ENCODE results near the gene HAPSTR1. TPM values are rescaled to one million over a fixed set of nuclear protein-coding genes. Genes with fewer than 3 reads are reported as not detected.

Gene HAPSTR1
- total RNA-seq, 1 donor from 2014 or later, result 86.0 TPM

- no peak for TF ChIP-seq CTCF (IDR thresholded peaks at IDR 0.05; ENCODE audit: unreplicated experiment)
- Mint-ChIP-seq H3K27ac (ENCODE audit: unreplicated experiment) (no peak overlapping the region), H3K9me3 (ENCODE audit: unreplicated experiment) (no peaks in the 10 kb centered on the region), H3K27me3 (ENCODE audit: unreplicated experiment) (no peaks in the 10 kb centered on the region), H3K36me3 (ENCODE audit: low read depth, unreplicated experiment) (no peaks in the 10 kb centered on the region), H3K4me3 (ENCODE audit: unreplicated experiment) (no peak overlapping the region), H3K4me1 (ENCODE audit: unreplicated experiment) (no peaks in the 10 kb centered on the region)
- DNase-seq (ENCODE audit: low spot score), result no peak
Measured at GRCh38 chr16:9060225-9060624, 31.2 kb upstream of the HAPSTR1 start.

- Mint-ChIP-seq H3K27ac (ENCODE audit: unreplicated experiment) (no peak overlapping the region), H3K36me3 (ENCODE audit: low read depth, unreplicated experiment) (no peaks in the 10 kb centered on the region), H3K4me1 (ENCODE audit: unreplicated experiment) (no peaks in the 10 kb centered on the region), H3K27me3 (ENCODE audit: unreplicated experiment) (no peaks in the 10 kb centered on the region), H3K9me3 (ENCODE audit: unreplicated experiment) (no peaks in the 10 kb centered on the region), H3K4me3 (ENCODE audit: unreplicated experiment) (no peak overlapping the region)
- DNase-seq (ENCODE audit: low spot score), result no peak
- no peak for TF ChIP-seq CTCF (IDR thresholded peaks at IDR 0.05; ENCODE audit: unreplicated experiment)
Measured at GRCh38 chr16:9061358-9061813, 30.1 kb upstream of the HAPSTR1 start.

GRCh38 chr16:9062301-9062700, 29.1 kb upstream of the HAPSTR1 start:
- DNase-seq (ENCODE audit: low spot score), result no peak
- Mint-ChIP-seq H3K4me3 (ENCODE audit: unreplicated experiment) (no peak overlapping the region), H3K27ac (ENCODE audit: unreplicated experiment) (no peak overlapping the region), H3K27me3 (ENCODE audit: unreplicated experiment) (peaks cover 2% of the 10 kb centered on the region), H3K4me1 (ENCODE audit: unreplicated experiment) (no peaks in the 10 kb centered on the region), H3K9me3 (ENCODE audit: unreplicated experiment) (no peaks in the 10 kb centered on the region), H3K36me3 (ENCODE audit: low read depth, unreplicated experiment) (no peaks in the 10 kb centered on the region)
- TF ChIP-seq CTCF (IDR thresholded peaks at IDR 0.05; ENCODE audit: unreplicated experiment), result no peak

- H3K9me3 Mint-ChIP-seq (ENCODE audit: unreplicated experiment), result no peaks in the 10 kb centered on the region
- DNase-seq (ENCODE audit: low spot score), result no peak
- peaks cover 4% of the 10 kb centered on the region for H3K27me3 Mint-ChIP-seq (ENCODE audit: unreplicated experiment)
- TF ChIP-seq CTCF (IDR thresholded peaks at IDR 0.05; ENCODE audit: unreplicated experiment), result no peak
- no peaks in the 10 kb centered on the region for H3K36me3 Mint-ChIP-seq (ENCODE audit: low read depth, unreplicated experiment)
- H3K4me3 Mint-ChIP-seq (ENCODE audit: unreplicated experiment), result no peak overlapping the region
- no peaks in the 10 kb centered on the region for H3K4me1 Mint-ChIP-seq (ENCODE audit: unreplicated experiment)
- H3K27ac Mint-ChIP-seq (ENCODE audit: unreplicated experiment), result no peak overlapping the region
Measured at GRCh38 chr16:9065077-9065476, 26.4 kb upstream of the HAPSTR1 start.

- no peak for DNase-seq (ENCODE audit: low spot score)
- Mint-ChIP-seq H3K4me1 (ENCODE audit: unreplicated experiment) (no peaks in the 10 kb centered on the region), H3K36me3 (ENCODE audit: low read depth, unreplicated experiment) (no peaks in the 10 kb centered on the region), H3K4me3 (ENCODE audit: unreplicated experiment) (no peak overlapping the region), H3K27me3 (ENCODE audit: unreplicated experiment) (peaks cover 4% of the 10 kb centered on the region), H3K27ac (ENCODE audit: unreplicated experiment) (no peak overlapping the region), H3K9me3 (ENCODE audit: unreplicated experiment) (no peaks in the 10 kb centered on the region)
- TF ChIP-seq CTCF (IDR thresholded peaks at IDR 0.05; ENCODE audit: unreplicated experiment), result no peak
Measured at GRCh38 chr16:9068886-9069285, 22.6 kb upstream of the HAPSTR1 start.
